ENCODE data around the gene TP53AIP1. TPM values are rescaled to one million over a fixed set of nuclear protein-coding genes. Genes with fewer than 3 reads are reported as not detected.

Gene TP53AIP1
- total and polyA plus RNA-seq, 9 of the 15 experiments (the other 6 are each of a cell fraction or from before 2014, with no cell fraction given): not detected

DNA sequence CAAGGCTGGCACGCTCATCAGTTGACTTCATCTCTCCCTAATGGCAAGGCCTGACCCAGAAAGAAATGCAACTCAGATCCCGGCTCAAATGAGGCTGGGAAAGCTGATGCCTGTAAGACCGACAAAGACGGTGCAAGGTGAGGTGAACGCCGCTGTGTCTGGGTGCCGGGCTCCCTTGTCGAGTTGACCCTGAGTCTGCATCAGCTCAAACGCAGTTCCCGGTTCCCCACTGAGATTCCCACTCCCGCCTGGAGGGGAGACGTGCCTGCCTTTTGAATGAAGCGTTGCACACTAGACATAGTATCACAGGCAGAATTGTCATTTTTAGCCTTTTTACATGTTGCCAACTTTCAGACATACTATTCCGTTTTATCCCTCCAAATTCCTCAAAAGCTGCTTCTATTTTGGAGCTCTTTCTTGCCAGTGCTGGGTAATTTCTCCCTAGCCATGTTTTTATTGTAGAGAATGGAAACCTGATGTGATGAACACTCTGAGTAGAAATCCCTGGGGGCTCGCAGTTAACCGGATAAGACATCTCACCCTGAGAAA lies 831 bp upstream of the TP53AIP1 start:
- no TSS peak for BruUV-seq (replicated peaks)
- in situ Hi-C loops (cut with MboI) (no loop called here), intact Hi-C loops (cut with micrococcal nuclease) (no loop called here)
- H3K36me3 ChIP-seq (ENCODE audit: control insufficient read depth, insufficient read depth, low read length): no peaks in the 10 kb centered on the region
- H3K4me3 ChIP-seq: no peak overlapping the region
- H4K20me1 ChIP-seq (replicated peaks; ENCODE audit: control insufficient read depth, insufficient read depth, low read length): no peaks in the 10 kb centered on the region
- peaks cover 4 to 37% of the 10 kb centered on the region in 2 experiments; a peak in 3 of 5 replicates for H3K27me3 ChIP-seq (ENCODE audit: control insufficient read depth in 2 of 2, insufficient read depth in 2 of 2, low read length in 2 of 2)
- DNase-seq (ENCODE audit: extremely low read depth in 1 of 4, low spot score in 3 of 4): no peak
- under 1% methylated on average over 16 of the region's 16 CpGs for WGBS (ENCODE audit: insufficient coverage, low coverage, missing lambda C conversion rate)
- no peak overlapping the region for H2AFZ ChIP-seq (ENCODE audit: low read depth, low read length)
- CTCF ChIA-PET (ENCODE audit: low intra/inter-chr PET ratio): no interaction called here
- H3K27ac ChIP-seq (ENCODE audit: extremely low read depth, low read depth, low read length): no peak overlapping the region
- ATAC-seq: no peak
- no peaks in the 10 kb centered on the region for H3K4me1 ChIP-seq (replicated peaks in 1 of 2; ENCODE audit: control insufficient read depth in 2 of 2, insufficient read depth in 2 of 2, low read length in 2 of 2)
- no peak for FAIRE-seq
- no peaks in the 10 kb centered on the region for H3K9me1 ChIP-seq (ENCODE audit: control insufficient read depth, insufficient read depth, low read length)
- H3K9ac ChIP-seq (ENCODE audit: insufficient read depth in 1 of 2, low read depth in 2 of 2, low read length in 2 of 2): no peak overlapping the region
- no peaks in the 10 kb centered on the region for H3K9me3 ChIP-seq (replicated peaks; ENCODE audit: control insufficient read depth, insufficient read depth, low read depth, low read length)
- H3K4me2 ChIP-seq (ENCODE audit: insufficient read depth, low read length): no peak overlapping the region
- POLR2A ChIA-PET: interaction anchor here (0.8 kb wide), 1 partner anchor 25 kb away, joined by 3 read pairs; no protein-coding TSS in a partner anchor
- no peaks in the 10 kb centered on the region for H3K79me2 ChIP-seq (ENCODE audit: control insufficient read depth, insufficient read depth, low read length)
- TF ChIP-seq SNIP1 (IDR thresholded peaks at IDR 0.05; ENCODE audit: low read depth) (no peak), ZNF347 (CRISPR knock-in tag; IDR thresholded peaks at IDR 0.05; ENCODE audit: low read depth) (no peak), TAF9B (IDR thresholded peaks at IDR 0.05; ENCODE audit: partially characterized antibody) (no peak), RBM25 (IDR thresholded peaks at IDR 0.05; ENCODE audit: low read depth, low read length, severe bottlenecking) (no peak), MCM2 (IDR thresholded peaks at IDR 0.05; ENCODE audit: low read depth) (no peak), ZNF282 (CRISPR knock-in tag; IDR thresholded peaks at IDR 0.05) (no peak), ZNF146 (CRISPR knock-in tag; IDR thresholded peaks at IDR 0.05; ENCODE audit: unreplicated experiment) (no peak)
- TF ChIP-seq, protein P1, sequence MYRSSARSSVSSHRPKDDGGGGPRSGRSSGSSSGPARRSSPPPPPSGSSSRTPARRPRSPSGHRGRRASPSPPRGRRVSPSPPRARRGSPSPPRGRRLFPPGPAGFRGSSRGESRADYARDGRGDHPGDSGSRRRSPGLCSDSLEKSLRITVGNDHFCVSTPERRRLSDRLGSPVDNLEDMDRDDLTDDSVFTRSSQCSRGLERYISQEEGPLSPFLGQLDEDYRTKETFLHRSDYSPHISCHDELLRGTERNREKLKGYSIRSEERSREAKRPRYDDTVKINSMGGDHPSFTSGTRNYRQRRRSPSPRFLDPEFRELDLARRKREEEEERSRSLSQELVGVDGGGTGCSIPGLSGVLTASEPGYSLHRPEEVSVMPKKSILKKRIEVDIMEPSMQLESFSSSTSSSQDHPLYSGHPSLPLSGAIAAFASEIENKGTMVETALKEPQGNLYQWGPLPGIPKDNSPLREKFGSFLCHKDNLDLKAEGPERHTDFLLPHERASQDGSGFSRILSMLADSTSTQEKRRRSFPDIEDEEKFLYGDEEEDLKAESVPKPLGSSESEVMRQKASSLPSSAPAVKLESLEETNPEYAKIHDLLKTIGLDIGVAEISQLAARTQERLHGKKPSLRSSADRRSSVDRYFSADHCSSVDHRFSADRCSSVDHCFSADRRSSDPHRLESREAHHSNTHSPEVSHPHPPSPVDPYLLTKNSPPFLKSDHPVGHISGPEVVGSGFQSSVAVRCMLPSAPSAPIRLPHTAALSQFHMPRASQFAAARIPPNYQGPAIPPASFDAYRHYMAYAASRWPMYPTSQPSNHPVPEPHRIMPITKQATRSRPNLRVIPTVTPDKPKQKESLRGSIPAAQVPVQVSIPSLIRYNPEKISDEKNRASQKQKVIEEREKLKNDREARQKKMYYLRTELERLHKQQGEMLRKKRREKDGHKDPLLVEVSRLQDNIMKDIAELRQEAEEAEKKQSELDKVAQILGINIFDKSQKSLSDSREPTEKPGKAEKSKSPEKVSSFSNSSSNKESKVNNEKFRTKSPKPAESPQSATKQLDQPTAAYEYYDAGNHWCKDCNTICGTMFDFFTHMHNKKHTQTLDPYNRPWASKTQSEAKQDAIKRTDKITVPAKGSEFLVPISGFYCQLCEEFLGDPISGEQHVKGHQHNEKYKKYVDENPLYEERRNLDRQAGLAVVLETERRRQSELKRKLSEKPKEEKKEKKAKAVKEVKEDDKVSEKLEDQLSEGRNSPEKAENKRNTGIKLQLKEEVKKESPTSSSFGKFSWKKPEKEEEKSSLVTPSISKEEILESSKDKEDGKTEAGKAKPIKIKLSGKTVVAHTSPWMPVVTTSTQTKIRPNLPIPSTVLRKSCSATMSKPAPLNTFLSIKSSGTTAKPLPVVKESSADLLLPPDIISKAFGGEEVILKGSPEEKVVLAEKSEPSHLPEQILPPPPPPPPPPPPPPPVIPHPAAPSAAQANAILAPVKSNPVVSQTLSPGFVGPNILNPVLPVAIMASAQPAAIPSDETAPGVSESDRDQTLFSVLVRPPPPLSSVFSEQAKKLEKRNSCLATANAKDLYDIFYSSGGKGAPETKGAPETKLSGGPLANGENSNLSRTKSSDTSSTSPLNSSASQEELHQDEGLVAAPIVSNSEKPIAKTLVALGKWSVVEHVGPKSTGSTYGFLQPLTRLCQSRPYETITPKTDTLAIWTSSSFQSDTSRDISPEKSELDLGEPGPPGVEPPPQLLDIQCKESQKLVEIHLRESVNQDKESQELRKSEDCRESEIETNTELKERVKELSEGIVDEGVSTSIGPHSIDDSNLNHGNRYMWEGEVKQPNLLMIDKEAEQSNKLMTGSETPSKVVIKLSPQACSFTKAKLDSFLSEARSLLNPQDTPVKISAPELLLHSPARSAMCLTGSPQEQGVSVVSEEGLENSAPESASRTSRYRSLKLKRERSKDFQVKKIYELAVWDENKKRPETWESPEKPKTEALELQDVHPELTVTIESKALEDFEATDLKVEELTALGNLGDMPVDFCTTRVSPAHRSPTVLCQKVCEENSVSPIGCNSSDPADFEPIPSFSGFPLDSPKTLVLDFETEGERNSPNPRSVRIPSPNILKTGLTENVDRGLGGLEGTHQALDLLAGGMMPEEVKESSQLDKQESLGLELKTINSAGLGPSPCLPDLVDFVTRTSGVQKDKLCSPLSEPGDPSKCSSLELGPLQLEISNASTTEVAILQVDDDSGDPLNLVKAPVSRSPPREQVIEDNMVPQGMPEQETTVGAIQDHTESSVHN (IDR thresholded peaks at IDR 0.05; ENCODE audit: borderline replicate concordance in 1 of 2, low read depth in 1 of 2): no peak
- TF ChIP-seq, protein P2, sequence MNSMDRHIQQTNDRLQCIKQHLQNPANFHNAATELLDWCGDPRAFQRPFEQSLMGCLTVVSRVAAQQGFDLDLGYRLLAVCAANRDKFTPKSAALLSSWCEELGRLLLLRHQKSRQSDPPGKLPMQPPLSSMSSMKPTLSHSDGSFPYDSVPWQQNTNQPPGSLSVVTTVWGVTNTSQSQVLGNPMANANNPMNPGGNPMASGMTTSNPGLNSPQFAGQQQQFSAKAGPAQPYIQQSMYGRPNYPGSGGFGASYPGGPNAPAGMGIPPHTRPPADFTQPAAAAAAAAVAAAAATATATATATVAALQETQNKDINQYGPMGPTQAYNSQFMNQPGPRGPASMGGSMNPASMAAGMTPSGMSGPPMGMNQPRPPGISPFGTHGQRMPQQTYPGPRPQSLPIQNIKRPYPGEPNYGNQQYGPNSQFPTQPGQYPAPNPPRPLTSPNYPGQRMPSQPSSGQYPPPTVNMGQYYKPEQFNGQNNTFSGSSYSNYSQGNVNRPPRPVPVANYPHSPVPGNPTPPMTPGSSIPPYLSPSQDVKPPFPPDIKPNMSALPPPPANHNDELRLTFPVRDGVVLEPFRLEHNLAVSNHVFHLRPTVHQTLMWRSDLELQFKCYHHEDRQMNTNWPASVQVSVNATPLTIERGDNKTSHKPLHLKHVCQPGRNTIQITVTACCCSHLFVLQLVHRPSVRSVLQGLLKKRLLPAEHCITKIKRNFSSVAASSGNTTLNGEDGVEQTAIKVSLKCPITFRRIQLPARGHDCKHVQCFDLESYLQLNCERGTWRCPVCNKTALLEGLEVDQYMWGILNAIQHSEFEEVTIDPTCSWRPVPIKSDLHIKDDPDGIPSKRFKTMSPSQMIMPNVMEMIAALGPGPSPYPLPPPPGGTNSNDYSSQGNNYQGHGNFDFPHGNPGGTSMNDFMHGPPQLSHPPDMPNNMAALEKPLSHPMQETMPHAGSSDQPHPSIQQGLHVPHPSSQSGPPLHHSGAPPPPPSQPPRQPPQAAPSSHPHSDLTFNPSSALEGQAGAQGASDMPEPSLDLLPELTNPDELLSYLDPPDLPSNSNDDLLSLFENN (IDR thresholded peaks at IDR 0.05; ENCODE audit: low read depth in 2 of 2, low read length in 2 of 2): no peak

Data from K562 (cell line).